Measurements from ENCODE around the gene OR5AS1. TPM values are rescaled to one million over a fixed set of nuclear protein-coding genes. Genes with fewer than 3 reads are reported as not detected.

The OR5AS1 gene
- not detected in 2 replicates for total RNA-seq

GRCh38 chr11:56027354-56027753, at the start of gene OR5AS1:
TSS of gene OR5AS1 (plus strand) at chr11:56027654. CDS start at chr11:56030419, 2,765 bp downstream.

DNA sequence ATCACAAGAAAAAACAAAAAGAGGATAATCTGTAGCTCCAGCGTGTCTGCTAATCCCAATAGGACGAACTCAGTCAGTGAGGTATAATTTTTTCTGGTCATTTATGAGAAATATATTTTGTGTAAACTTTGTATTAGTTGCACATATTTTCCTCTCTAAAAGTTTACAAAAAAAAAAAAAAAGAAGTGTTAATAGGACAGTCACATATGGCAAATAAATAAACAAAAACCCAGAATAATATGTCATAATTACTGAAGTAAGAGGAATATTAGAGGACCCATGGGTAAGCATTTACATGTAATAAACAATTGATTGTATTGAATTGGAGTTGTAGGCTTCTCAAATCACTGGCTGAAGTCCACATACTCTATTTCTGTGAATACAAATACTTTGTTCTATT, 32.9 kb upstream of the OR5AS1 start, which contains the start of gene OR5F1:
Gene OR5F1 (minus strand): TSS at position 101 of the 400 bp plus-strand sequence. CDS start 0 bp downstream, at position 101.

Other genes with a start within 250 kb of the OR5AS1 start
- not detected in 2 replicates for gene OR5D14, start 232.1 kb upstream of the OR5AS1 start, total RNA-seq
- not detected in 2 replicates for gene OR5L1, start 216.3 kb upstream of the OR5AS1 start, total RNA-seq
- gene OR5D18, start 208.0 kb upstream of the OR5AS1 start, total RNA-seq, result not detected in 2 replicates
- not detected in 2 replicates for gene OR5L2, start 200.4 kb upstream of the OR5AS1 start, total RNA-seq
- gene OR5D16, start 188.9 kb upstream of the OR5AS1 start, total RNA-seq, result not detected in 2 replicates
- not detected in 2 replicates for gene TRIM51, start 144.4 kb upstream of the OR5AS1 start, total RNA-seq
- gene OR5W2, start 113.1 kb upstream of the OR5AS1 start, total RNA-seq, result not detected in 2 replicates
- not detected in 2 replicates for gene OR5I1, start 91.3 kb upstream of the OR5AS1 start, total RNA-seq
- gene OR10AG1, start 57.7 kb upstream of the OR5AS1 start, total RNA-seq, result not detected in 2 replicates
- gene OR5F1, start 33.0 kb upstream of the OR5AS1 start, total RNA-seq, result not detected in 2 replicates
- gene OR8I2, start 65.7 kb downstream of the OR5AS1 start, total RNA-seq, result not detected in 2 replicates
- gene OR8H2, start 76.0 kb downstream of the OR5AS1 start, total RNA-seq, result not detected in 2 replicates
- gene OR8H3, start 94.7 kb downstream of the OR5AS1 start, total RNA-seq, result not detected in 2 replicates
- gene OR8J3, start 112.5 kb downstream of the OR5AS1 start, total RNA-seq, result not detected in 2 replicates
- not detected in 2 replicates for gene OR8K5, start 132.7 kb downstream of the OR5AS1 start, total RNA-seq
- gene OR5J2, start 149.0 kb downstream of the OR5AS1 start, total RNA-seq, result not detected in 2 replicates
- not detected in 2 replicates for gene OR5T2, start 206.6 kb downstream of the OR5AS1 start, total RNA-seq
- not detected in 2 replicates for gene OR5T3, start 224.6 kb downstream of the OR5AS1 start, total RNA-seq
- gene OR5T1, start 246.5 kb downstream of the OR5AS1 start, total RNA-seq, result not detected in 2 replicates

All from articular chondrocyte of knee joint (primary cell).